GM18951 (cell line): ENCODE results near the gene EFCAB6.

Source experiments
- POLR2A ChIP-seq: IDR thresholded peaks from 4 replicates; pipeline ENCODE4 v1.6.1; 2011; ENCODE audit warnings: mild to moderate bottlenecking; ENCODE audit not compliant: insufficient read length, insufficient read depth; ENCODE audit errors: extremely low read depth
- in situ Hi-C: fragments of 300-500 bp; cut with MboI; formaldehyde crosslinking; loops from one replicate; pipeline ENCODE4 v1.12.0; 2022; ENCODE audit warnings: low sequenced_read_pairs, mixed read lengths, inconsistent platforms; ENCODE audit not compliant: unreplicated experiment

Gene EFCAB6

GRCh38 chr22:43572710-43573109, 239.4 kb downstream of the EFCAB6 start:
- no peak for TF ChIP-seq POLR2A
- in situ Hi-C loops: no loop called here

GRCh38 chr22:43571181-43571580, 240.9 kb downstream of the EFCAB6 start:
- in situ Hi-C loops: no loop called here
- no peak for TF ChIP-seq POLR2A

GRCh38 chr22:43570531-43571165, 241.5 kb downstream of the EFCAB6 start:
- TF ChIP-seq POLR2A: no peak
- in situ Hi-C loops: no loop called here

GRCh38 chr22:43569111-43569510, 243.0 kb downstream of the EFCAB6 start:
- no peak for TF ChIP-seq POLR2A
- in situ Hi-C loops: no loop called here

- no peak for TF ChIP-seq POLR2A
- in situ Hi-C loops: no loop called here
These were observed 244.3 kb downstream of the EFCAB6 start for GRCh38 chr22:43567691-43568324.

- in situ Hi-C loops: no loop called here
- TF ChIP-seq POLR2A: no peak
These were observed 245.4 kb downstream of the EFCAB6 start for GRCh38 chr22:43566561-43567332.

- no peak for TF ChIP-seq POLR2A
- in situ Hi-C loops: no loop called here
These were observed 246.1 kb downstream of the EFCAB6 start for GRCh38 chr22:43566021-43566420.

GRCh38 chr22:43564859-43565258, 247.2 kb downstream of the EFCAB6 start:
- in situ Hi-C loops: no loop called here
- no peak for TF ChIP-seq POLR2A

GRCh38 chr22:43563571-43563970, 248.5 kb downstream of the EFCAB6 start:
- TF ChIP-seq POLR2A: no peak
- in situ Hi-C loops: no loop called here

GRCh38 chr22:43562843-43563242, 249.3 kb downstream of the EFCAB6 start:
- in situ Hi-C loops: no loop called here
- TF ChIP-seq POLR2A: no peak

- in situ Hi-C loops: no loop called here
- TF ChIP-seq POLR2A: no peak
These were observed 250.5 kb downstream of the EFCAB6 start for GRCh38 chr22:43561415-43562178.

GRCh38 chr22:43560651-43561050, 251.5 kb downstream of the EFCAB6 start:
- in situ Hi-C loops: no loop called here
- TF ChIP-seq POLR2A: no peak

- TF ChIP-seq POLR2A: no peak
- in situ Hi-C loops: no loop called here
These were observed 256.3 kb downstream of the EFCAB6 start for GRCh38 chr22:43555561-43556515.
